A673 (cell line): ENCODE measurements around the gene PDPN. TPM values are rescaled to one million over a fixed set of nuclear protein-coding genes. Genes with fewer than 3 reads are reported as not detected.

Experiments used
- BruUV-seq: library from RNA; stranded (reverse); fragments of 400-500 nt; replicated peaks from 2 replicates; lab custom pipeline; 2021; lab: Mats Ljungman, UMichigan
- CTCF ChIA-PET: fragments of 300-600 bp; sonication (Branson Sonifier 250); formaldehyde crosslinking; loops from one replicate; lab custom pipeline; 2022; ENCODE audit warnings: antibody characterized with exemption; lab: Charles Lee
- POLR2A ChIA-PET: fragments of 300-600 bp; sonication (Branson Sonifier 250); formaldehyde crosslinking; loops from one replicate; lab custom pipeline; 2022; ENCODE audit warnings: antibody characterized with exemption; ENCODE audit not compliant: low non-redundant PET; lab: Charles Lee
- DNase-seq: peaks from one replicate; pipeline ENCODE4 v3.0.0-alpha.2; 2015; ENCODE audit warnings: low spot score
- H3K27ac ChIP-seq: fragments of 200-600 bp; sonication (generic); 2 replicates; pipeline ENCODE4 v1.5.1; 2016; ENCODE audit warnings: mixed run types, low read depth, mild to moderate bottlenecking, mixed read lengths, antibody characterized with exemption, low read length; ENCODE audit not compliant: poor library complexity, severe bottlenecking
- H3K27me3 ChIP-seq: fragments of 200-600 bp; sonication (generic); replicated peaks from 2 replicates; pipeline ENCODE4 v1.6.1; 2017; ENCODE audit warnings: mixed run types, low read depth, mild to moderate bottlenecking, mixed read lengths, antibody characterized with exemption, low read length; ENCODE audit not compliant: insufficient read depth, poor library complexity
- H3K36me3 ChIP-seq: fragments of 200-600 bp; sonication (generic); 2 replicates; pipeline ENCODE4 v1.6.1; 2016; ENCODE audit warnings: mixed run types, mild to moderate bottlenecking, mixed read lengths, antibody characterized with exemption, low read length; ENCODE audit not compliant: insufficient read depth, poor library complexity, severe bottlenecking
- H3K4me1 ChIP-seq: fragments of 200-600 bp; sonication (generic); 2 replicates; pipeline ENCODE4 v1.6.1; 2017; ENCODE audit warnings: mixed run types, mild to moderate bottlenecking, mixed read lengths, antibody characterized with exemption, low read length; ENCODE audit not compliant: insufficient read depth, poor library complexity, severe bottlenecking
- H3K4me3 ChIP-seq: fragments of 200-600 bp; sonication (generic); 2 replicates; pipeline ENCODE4 v1.5.1; 2016; ENCODE audit warnings: low read depth, mixed run types, mild to moderate bottlenecking, mixed read lengths, low read length; ENCODE audit not compliant: poor library complexity, severe bottlenecking
- H3K9me3 ChIP-seq: fragments of 200-600 bp; sonication (generic); 2 replicates; pipeline ENCODE4 v1.6.1; 2016; ENCODE audit warnings: mixed run types, low read depth, mild to moderate bottlenecking, mixed read lengths, antibody characterized with exemption, low read length; ENCODE audit not compliant: poor library complexity, severe bottlenecking
- CTCF ChIP-seq: fragments of 300-800, 200-600 bp; sonication (generic); conservative IDR thresholded peaks from 2 replicates; pipeline ENCODE4 v1.5.1; 2017; ENCODE audit warnings: low read depth, mild to moderate bottlenecking, antibody characterized with exemption, low read length, moderate library complexity, mixed read lengths
- EZH2 ChIP-seq: fragments of 200-600 bp; sonication (generic); IDR thresholded peaks from 2 replicates; pipeline ENCODE4 v1.6.1; 2017; ENCODE audit warnings: borderline replicate concordance, low read depth, mild to moderate bottlenecking, mixed read lengths, antibody characterized with exemption, low read length; ENCODE audit not compliant: poor library complexity, severe bottlenecking
- intact Hi-C: fragments of 100-400 bp; cut with micrococcal nuclease; formaldehyde crosslinking; loops from one replicate; pipeline ENCODE4 v1.10.0; 2022; ENCODE audit not compliant: unreplicated experiment
- total RNA-seq: library from RNA; stranded (reverse); gene quantifications from 2 replicates; pipeline ENCODE4 v1.2.3, GENCODE V29; 2021

Gene PDPN
- total RNA-seq, 1 experiment from 2014 or later: 30.2 TPM

GRCh38 chr1:13570924-13571323 lies 12.7 kb upstream of the PDPN start:
- BruUV-seq: no TSS peak
- Histone ChIP-seq H3K4me1 (no peaks in the 10 kb centered on the region), H3K27ac (no peak overlapping the region), H3K27me3 (no peaks in the 10 kb centered on the region), H3K36me3 (no peaks in the 10 kb centered on the region), H3K4me3 (no peak overlapping the region), H3K9me3 (no peaks in the 10 kb centered on the region)
- ChIA-PET CTCF (interaction anchor here (0.6 kb wide), 1 partner anchor 136 kb away, joined by 4 read pairs; no protein-coding TSS in a partner anchor), POLR2A (interaction anchor here (0.6 kb wide), 1 partner anchor 826 kb away, joined by 5 read pairs; no protein-coding TSS in a partner anchor)
- no peak for DNase-seq
- TF ChIP-seq EZH2: no peak
- TF ChIP-seq CTCF: peak; percentile 62
- intact Hi-C loops: no loop called here

- no TSS peak for BruUV-seq
- ChIA-PET POLR2A (no interaction called here), CTCF (no interaction called here)
- no peak overlapping the region for H3K27ac ChIP-seq
- H3K4me3 ChIP-seq: no peak overlapping the region
- no peak for TF ChIP-seq CTCF
- TF ChIP-seq EZH2: no peak
- intact Hi-C loops: no loop called here
- H3K36me3 ChIP-seq: no peaks in the 10 kb centered on the region
- DNase-seq: no peak
- no peaks in the 10 kb centered on the region for H3K9me3 ChIP-seq
- H3K27me3 ChIP-seq: no peaks in the 10 kb centered on the region
- no peaks in the 10 kb centered on the region for H3K4me1 ChIP-seq
These were observed 10.0 kb upstream of the PDPN start for GRCh38 chr1:13573586-13573985.

DNA sequence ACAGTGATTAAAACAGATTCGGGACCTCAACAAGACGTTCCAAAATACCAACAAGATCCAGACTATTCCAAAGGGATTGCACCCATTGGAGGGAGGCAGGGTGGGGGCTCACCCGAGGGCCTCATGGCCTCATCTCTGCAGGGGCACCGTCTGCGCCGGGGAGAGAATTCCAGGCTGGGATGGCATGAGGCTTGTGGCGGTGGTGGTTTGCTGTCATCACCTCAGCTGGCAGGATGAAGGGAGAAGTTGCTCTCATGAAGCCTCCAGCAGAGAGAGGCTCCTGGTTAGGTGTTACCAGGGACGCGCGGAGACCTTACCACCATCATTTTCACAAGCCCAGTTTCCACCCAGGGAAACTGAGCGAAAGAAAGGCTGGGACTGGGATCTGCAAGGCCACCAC lies 6.7 kb upstream of the PDPN start:
- no peak overlapping the region for H3K4me3 ChIP-seq
- DNase-seq: no peak
- H3K27me3 ChIP-seq: no peaks in the 10 kb centered on the region
- no peaks in the 10 kb centered on the region for H3K9me3 ChIP-seq
- intact Hi-C loops: no loop called here
- CTCF ChIA-PET: no interaction called here
- H3K4me1 ChIP-seq: no peaks in the 10 kb centered on the region
- H3K36me3 ChIP-seq: no peaks in the 10 kb centered on the region
- H3K27ac ChIP-seq: no peak overlapping the region
- BruUV-seq: no TSS peak
- POLR2A ChIA-PET: no interaction called here
- TF ChIP-seq EZH2: no peak
- TF ChIP-seq CTCF: no peak
